NCI-H2029 treated with DMSO at 0.1 percent for 48 hours (cell line): ENCODE results near the gene CNTN6.

Source experiments
- DNase-seq: peaks from one replicate; lab custom pipeline; 2025; lab: John Stamatoyannopoulos, UW

Gene CNTN6

DNA sequence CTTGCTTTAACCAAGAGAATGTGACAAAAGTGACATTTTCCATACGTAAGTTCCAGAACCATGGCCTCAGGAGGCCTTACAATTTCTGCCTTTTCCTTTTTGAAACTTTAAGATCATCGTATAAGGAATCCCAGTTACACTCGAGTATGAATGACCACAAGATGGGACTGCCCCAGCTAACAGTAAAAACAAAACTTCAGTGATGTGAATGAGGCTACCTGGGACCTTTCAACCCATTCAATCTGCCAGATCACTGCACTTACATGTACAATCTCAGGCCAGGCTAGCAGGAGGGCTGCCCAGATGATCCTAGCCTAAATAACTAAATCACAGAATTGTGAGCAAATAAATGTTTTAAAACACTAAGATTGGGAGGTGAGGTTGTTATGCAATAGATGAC, 328.8 kb downstream of the CNTN6 start:
- no peak for DNase-seq

DNA sequence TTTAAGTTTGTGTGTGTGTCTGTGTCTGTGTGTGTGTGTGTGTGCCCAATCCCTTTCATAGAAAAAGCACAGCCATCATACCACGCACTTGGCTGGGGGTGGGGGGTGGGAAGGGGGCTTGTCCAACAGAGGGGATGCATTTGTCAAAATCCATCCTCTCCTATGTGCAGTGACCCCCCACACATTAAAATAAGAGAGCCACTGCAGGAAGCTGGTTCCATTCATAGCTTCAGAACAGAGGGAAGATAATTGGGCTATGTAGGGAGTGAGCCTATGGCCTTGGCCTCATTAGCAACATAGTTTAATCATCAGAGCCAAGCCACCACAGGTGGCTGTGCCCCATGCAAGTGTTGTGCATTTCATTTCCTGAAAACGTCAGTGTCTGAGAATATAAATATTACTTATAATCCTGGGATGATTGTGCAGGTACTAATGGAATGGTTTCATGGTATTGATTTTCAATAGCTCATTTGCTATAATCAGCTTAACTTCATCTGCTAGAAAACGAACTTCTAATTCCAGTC, 330.8 kb downstream of the CNTN6 start:
- DNase-seq: no peak

DNA sequence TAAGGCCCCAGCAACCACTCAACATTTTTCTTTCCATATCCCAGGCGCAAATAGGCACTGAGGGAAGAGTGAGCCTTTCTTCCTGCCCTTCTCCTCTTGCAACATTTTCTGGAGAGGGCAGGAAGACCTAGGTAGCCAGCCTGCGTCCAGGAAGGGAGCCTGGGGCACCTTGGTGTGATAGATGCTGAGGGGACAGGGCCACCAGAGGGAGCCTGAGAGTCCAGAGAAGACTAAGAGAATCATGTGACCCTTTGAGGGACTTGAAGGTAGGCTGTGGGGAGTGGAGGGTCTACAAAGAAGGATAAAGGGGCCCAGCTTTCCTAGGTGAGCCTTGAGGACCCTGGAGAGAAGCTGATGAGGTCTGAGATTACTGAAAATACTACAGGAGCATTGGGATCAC, 346.6 kb downstream of the CNTN6 start:
- no peak for DNase-seq

DNA sequence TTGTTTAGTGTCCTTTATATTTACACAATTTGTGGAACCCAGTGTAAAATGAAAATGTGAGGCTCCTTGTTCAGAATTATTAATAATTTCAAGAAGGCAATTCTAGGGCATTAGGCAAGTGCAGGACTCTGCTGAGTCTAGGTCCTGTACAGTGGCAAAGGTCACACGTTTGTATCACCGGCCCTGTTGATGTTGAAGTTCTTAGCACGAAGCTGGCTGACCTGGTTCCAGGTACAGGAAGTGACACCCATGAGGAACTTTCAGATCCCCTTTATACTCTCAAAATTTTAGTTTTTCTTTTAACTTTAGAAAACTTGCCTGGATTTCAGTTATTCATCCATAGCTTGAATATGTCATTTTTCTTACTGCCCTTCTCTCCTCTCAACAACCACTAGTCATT, 349.4 kb downstream of the CNTN6 start:
- DNase-seq: no peak

DNA sequence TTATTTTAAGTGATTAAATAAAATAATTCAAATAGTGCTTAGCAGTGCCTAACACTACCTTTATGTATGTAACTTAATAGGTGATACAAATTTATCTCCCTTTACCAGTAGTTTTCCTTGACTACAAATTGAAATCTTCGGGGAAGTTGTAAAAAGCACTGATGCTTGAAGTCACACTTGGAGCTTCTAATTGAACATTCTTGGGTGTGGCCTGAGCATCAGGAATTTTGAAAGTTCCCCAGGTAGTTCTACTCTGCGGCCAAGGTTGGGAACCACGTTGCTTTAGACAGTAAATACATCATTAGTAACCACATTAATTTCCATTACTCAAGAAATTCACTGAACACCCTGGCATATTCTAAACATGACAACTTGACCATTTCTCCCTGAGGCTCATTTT, 351.4 kb downstream of the CNTN6 start:
- DNase-seq: no peak

DNA sequence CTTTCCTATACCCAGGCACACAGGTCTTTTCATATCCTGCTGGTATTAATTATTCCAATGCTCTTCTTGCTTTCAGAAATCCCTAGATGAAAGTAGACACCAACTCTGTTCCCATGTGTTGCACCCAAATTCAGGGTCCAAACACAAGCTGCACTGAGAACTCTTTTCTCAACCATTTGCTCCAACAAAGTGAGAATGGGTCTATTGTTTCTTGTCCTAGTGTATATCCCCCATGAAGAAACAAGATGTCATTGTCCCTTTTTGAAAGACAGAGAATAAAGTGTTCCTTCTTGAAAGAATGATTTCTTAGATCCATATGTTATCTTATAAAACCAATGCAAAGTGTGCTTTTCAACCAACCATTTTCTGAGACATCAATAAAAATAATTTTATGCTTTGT, 353.7 kb downstream of the CNTN6 start:
- no peak for DNase-seq

DNA sequence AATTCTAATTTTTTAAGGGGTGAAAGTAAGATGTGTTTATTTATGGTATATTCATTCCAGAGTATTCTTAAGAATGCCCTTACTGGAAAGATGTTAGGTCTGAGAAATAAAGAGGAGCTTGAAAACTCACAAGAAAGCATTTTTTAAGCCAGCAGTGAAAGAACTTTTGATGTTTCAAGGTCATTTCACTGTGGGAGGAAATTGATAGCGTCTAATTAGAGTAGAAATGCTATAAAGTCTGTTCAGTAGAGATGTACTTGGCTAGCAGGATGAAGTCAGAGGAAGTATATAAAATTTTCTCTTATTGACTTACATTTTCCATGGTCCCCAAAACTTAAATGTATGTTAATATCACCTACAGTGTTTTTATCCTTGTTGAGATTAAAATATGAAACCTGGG, 354.6 kb downstream of the CNTN6 start:
- DNase-seq: no peak

DNA sequence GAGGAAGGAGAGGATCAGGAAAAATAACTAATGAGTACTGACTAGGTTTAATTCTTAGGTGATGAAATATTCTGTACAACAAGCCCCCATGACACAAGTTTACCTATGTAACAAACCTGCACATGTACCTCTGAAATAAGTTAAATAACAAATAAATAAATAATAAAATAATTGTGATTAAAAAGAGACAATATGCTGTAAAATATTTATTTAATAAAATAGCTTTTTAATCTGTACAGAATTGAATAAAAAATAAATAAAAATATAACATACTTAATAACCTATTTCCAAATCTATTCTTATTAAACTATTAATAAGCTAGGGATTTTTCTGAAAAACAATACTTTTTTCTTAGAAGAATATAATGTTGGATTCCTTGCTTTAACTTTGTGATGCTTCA, 355.6 kb downstream of the CNTN6 start:
- no peak for DNase-seq
